GM18508 (cell line): Measurements from ENCODE around the gene TBC1D4.
"Not testable (repeated sequence)": the region's sequence is repeated elsewhere in the genome, so short reads cannot be mapped to it uniquely, and the experiment has no call there.

Experiments
- ATAC-seq: cut with Tn5 transposase; IDR thresholded peaks from one replicate; pipeline ENCODE4 v1.9.1; 2021; ENCODE audit warnings: moderate number of reproducible peaks; ENCODE audit not compliant: insufficient read depth, unreplicated experiment

The TBC1D4 gene

DNA sequence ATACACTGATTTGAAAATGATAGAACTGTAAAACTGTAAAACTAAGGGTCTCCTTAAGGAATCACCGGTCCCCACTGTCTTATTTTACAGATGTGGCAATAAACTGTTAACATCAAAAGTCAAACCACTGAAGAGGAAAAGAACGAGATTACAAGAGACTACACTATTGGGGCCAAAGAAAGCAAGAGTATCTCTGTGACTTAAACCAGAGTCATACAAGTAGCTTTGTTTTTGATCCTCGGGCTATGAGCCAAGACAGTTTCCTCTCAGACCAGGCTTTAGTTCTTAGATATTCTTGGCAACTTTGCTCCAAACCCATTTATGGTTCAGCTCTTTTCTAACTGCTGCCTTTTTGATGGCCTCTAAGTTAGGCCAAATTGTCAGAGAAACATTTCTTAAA is 113.8 kb downstream of the TBC1D4 start:
- no peak for ATAC-seq

DNA sequence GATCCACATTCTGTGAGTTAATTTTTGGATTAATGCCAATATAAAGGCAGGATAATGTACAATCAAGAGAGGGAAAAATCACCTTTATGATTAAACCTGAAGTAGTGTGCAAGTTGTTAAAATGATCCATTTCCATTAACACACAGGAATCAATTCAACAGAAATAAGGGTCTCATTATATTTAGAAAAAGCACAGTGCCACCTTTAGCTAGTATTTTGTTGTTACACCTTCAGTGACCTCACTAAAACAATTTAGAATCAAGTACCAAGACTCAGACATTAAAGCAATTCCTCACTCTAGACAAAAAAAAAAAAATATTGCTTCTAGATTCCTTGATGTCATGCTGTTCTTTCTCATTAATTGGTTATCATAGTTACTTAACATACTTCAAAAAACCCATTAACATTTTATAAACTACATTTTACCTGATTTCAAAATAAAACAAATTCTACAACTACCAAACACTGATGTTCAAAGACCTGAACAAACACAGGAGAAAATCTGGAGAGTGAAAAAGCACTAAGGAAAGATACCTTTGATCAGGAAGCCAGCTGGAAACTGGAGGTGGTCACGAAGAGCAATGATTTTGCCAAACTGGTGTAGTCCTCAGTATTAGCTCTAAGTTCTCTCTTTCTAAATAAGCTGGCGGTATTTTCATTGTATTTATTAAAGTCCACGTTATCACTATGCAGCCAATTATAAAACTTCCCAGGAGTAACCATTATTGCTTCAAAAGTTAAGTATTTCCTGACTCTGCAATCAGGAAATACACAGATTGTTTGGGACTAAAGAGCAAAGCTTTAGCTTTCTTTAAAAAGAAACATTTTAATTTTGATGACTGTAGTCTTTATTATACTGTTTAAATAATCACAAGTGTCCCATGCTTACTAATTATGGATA is 115.3 kb downstream of the TBC1D4 start:
- ATAC-seq: no peak

DNA sequence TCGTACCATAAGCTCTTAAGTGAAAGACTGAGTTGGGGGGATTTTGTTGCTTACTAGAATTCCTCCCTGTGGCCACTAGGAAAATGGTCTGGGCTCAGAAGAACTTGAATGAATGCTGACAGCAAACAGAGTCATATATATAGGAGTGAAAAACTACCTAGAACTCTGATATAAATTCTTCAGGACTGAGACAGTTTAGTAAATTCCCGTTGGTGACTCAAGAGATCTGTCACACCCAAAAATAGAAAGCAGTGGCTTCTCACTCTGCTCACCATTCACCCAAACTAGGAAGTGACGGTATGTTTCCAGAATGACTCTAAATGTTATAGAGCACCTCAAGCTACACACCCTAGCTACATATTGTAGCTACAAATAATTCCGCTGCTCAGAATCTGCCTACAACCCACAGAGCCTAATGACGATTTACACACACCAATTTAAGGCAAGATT is 116.2 kb downstream of the TBC1D4 start:
- ATAC-seq: peak; percentile 93

DNA sequence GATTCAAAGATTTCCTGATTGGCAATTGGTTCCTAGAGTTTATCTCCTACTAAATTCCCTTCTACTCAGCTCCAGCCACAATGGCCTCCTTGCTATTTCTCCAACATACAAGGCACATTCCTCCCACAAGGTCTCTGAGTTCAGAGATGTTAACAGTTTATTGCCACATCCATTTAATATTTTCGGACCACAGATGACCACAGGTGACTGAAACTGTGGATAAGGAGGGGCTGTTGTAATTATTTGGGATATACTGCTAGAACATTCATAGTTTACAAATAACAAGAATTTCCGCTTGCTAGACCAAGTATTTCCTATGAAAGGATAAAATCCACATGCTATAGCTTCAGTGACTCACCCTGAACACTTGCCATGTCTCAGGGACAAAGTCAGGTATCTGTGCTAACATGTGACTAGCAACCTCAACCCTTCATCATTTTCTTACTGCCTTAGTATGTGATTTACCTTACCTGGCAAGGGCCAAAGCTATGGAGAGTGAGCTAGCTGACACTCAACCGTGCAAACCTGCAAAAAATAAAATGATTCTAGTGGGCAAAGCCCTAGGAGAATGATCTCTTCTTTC is 117.7 kb downstream of the TBC1D4 start:
- ATAC-seq: no peak

DNA sequence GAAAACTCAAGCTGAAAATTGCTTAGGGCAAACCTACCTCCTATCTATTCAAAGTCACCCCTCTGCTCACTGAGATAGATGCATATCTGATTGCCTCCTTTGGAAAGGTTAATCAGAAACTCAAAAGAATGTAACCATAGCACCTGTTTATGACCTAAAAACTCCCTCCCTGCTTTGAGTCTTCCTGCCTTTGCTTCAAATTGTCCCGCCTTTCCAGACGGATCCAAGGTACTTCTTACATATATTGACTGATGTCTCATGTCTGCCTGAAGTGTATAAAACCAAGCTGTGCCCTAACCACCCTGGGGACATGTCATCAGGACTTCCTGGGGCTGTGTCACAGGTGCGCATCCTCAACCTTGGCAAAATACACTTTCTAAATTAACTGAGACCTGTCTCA is 118.6 kb downstream of the TBC1D4 start:
- no peak for ATAC-seq

- no peak for ATAC-seq
Observed at GRCh38 chr13:75362026-75362425, 119.9 kb downstream of the TBC1D4 start.

DNA sequence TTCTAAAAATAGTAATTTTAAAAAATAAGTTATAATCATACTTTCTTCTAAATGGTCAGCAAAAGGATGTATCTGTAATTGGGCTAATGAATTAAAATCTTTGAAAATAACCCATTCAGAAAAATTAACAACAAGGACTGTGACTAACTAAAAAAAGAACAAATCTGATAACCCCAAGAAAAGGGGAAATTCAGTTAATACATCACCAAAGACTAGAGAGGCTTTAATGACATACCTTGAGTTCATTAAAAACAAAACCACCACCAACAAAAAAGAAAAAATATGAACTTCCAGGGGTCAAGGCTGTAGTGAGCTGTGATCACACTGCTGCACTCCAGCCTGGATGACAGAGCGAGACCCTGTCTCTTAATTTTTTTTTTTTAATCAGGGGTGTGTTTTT is 121.8 kb downstream of the TBC1D4 start:
- ATAC-seq: peak; percentile 54

DNA sequence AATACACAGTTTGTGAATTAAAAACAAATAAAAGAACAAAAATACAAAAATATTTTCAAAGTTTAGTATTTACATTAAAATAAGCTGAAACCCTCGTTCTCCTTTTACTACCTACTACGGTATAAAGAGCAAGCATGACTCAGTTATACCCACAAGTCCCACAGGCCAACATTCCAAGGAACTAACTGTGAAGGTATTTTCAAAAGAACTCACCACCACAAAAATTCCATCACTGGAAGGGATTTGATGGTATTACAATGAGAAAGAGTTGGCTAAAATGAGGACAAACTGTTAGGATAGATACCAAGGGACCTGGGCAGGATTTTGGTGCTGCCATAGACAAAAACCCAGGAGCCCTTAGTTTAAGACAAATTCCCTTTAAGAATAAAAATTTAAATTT is 122.7 kb downstream of the TBC1D4 start:
- no peak for ATAC-seq

GRCh38 chr13:75357576-75358289 is 124.2 kb downstream of the TBC1D4 start:
- ATAC-seq: peak; percentile 84

GRCh38 chr13:75356421-75356820 is 125.5 kb downstream of the TBC1D4 start:
- ATAC-seq: no peak

DNA sequence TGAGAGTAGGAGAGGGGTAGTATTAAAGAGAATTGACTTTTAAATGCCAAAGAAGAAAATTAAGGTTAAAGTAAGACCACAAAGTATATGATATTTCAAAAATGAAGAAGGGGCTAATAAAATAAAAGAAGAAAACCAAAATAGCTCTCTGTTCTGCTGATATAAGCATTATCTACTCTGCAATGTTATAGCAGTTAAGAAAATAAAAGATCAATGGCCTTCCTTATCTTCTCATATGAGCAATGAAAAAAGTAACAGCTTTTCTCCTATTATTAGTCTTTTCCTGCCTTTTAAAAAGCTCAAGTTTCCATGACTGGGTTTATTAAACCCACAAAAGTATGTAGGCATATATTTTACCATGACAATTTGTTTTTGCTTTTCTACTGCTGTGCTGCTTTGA is 126.4 kb downstream of the TBC1D4 start:
- ATAC-seq: no peak

- ATAC-seq: no peak
Observed at GRCh38 chr13:75353781-75354193, 128.2 kb downstream of the TBC1D4 start.

- ATAC-seq: no peak
Observed at GRCh38 chr13:75352641-75353327, 129.2 kb downstream of the TBC1D4 start.

DNA sequence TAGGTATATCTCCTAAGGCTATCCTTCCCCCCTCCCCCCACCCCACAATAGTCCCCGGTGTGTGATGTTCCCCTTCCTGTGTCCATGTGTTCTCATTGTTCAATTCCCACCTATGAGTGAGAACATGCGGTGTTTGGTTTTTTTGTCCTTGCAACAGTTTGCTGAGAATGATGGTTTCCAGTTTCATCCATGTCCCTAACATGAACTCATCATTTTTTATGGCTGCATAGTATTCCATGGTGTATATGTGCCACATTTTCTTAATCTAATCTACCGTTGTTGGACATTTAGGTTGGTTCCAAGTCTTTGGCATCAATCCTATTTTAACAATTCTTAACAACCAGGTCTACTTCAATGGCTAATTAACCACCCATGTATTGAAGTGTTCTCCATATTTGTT is 130.4 kb downstream of the TBC1D4 start:
- ATAC-seq: not testable (repeated sequence)

DNA sequence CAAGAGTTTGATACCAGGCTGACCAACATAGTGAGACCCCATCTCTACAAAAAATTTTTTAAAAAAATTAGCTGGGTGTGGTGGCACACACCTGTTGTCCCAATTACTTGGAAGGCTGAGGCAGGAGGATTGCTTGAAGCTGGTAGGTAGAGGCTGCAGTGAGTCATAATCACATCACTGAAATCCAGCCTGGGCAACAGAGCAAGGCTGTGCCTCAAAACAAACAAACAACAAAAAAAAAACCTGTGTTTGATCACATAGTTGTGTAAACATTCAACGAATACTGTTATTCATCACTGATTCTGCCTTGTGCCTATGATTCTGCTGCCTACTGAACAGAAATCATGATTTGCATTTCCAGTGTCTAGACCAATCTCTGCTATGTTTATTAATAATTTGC is 134.0 kb downstream of the TBC1D4 start:
- ATAC-seq: no peak

GRCh38 chr13:75347457-75347856 is 134.5 kb downstream of the TBC1D4 start:
- no peak for ATAC-seq

GRCh38 chr13:75345193-75345592 is 136.8 kb downstream of the TBC1D4 start:
- ATAC-seq: no peak

DNA sequence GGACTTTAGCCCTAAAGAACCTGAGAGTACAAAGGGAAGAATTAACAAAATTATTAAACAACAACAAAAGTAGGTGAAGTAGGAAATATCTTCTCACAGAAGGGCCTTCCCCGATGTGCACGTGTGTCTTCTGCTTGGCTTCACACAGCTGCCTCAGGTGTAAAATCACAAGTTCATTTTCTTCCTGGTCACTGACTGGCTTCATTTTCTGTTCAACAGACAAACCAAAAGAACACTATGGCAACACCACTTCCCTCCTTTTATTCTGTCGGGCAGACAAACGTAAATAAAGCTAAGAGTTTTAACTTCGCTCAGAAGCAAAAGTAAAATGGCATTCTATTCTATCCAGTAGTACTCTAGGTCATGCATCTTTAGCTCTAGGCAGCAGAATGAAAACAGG is 140.9 kb downstream of the TBC1D4 start:
- ATAC-seq: no peak

DNA sequence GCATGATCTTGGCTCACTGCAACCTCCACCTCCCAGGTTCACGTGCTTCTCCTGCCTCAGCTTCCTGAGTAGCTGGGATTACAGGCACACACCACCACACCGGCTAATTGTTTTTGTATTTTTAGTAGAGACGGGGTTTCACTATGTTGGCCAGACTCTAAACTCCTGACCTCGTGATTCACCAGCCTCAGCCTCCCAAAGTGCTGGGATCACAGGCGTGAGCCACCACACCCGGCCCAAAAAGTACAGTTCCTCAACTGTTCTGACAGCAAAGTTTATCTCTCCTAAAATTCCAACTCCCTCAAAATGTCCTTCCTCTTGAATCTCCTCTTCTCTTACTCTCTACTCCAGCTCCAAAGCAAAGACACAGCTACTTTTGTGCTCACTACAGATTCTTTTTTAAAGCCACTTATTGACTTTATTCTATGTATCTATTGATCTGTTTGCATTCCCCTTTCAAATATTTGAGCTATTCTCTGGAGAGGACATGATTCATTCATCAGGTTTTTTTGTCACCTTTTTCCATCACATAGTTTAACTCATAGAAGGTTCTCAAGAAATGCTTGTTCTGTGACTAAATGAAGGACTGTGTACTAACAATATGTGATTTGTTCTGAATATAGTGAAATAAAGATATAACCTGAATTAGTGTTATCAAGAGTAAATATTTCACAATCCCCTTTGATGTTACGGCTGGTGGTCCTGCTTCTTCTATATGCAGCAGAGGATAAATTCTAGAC is 142.2 kb downstream of the TBC1D4 start:
- no peak for ATAC-seq
